ENCODE data around the gene IL17RD.

DNA sequence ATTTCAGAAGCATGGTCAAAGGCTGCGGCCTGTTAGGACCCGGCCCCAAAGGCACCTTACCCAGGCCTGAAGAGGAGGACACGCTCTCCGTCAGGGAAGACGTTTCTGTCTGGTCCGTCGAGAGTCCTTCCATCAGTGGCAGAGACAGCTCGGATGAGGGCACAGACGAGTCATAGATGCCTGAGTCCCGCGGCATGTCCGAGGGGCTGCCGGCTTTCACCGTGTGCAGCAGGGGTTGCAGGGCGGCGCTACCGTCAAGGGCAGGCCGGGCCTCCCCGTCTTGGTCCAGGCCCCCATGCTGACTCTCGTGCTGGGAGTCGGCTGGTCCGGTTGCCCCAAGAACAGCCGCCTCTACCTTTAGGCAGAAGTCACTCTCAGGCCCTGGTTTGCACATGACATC lies 67.6 kb downstream of the IL17RD start:
- TF ChIP-seq, protein P1, sequence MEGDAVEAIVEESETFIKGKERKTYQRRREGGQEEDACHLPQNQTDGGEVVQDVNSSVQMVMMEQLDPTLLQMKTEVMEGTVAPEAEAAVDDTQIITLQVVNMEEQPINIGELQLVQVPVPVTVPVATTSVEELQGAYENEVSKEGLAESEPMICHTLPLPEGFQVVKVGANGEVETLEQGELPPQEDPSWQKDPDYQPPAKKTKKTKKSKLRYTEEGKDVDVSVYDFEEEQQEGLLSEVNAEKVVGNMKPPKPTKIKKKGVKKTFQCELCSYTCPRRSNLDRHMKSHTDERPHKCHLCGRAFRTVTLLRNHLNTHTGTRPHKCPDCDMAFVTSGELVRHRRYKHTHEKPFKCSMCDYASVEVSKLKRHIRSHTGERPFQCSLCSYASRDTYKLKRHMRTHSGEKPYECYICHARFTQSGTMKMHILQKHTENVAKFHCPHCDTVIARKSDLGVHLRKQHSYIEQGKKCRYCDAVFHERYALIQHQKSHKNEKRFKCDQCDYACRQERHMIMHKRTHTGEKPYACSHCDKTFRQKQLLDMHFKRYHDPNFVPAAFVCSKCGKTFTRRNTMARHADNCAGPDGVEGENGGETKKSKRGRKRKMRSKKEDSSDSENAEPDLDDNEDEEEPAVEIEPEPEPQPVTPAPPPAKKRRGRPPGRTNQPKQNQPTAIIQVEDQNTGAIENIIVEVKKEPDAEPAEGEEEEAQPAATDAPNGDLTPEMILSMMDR (IDR thresholded peaks at IDR 0.05) = no peak
- TF ChIP-seq POLR2A (IDR thresholded peaks at IDR 0.05) = no peak
